ENCODE results near the gene MARK3. TPM values are rescaled to one million over a fixed set of nuclear protein-coding genes. Genes with fewer than 3 reads are reported as not detected.
"Not testable (repeated sequence)": the region's sequence is repeated elsewhere in the genome, so short reads cannot be mapped to it uniquely, and the experiment has no call there.

The MARK3 gene
- total RNA-seq, 2 donors from 2014 or later, result 67.0 to 91.4 TPM

GRCh38 chr14:103507751-103508150 is 122.5 kb downstream of the MARK3 start:
- H3K9me3 Mint-ChIP-seq, result no peaks in the 10 kb centered on the region
- DNase-seq (ENCODE audit: low spot score in 2 of 2) (no peak), ATAC-seq (no peak)
- no peak overlapping the region for H3K27ac Mint-ChIP-seq
- H3K36me3 Mint-ChIP-seq, result peaks cover 0 to 4% of the 10 kb centered on the region in 2 donors

DNA sequence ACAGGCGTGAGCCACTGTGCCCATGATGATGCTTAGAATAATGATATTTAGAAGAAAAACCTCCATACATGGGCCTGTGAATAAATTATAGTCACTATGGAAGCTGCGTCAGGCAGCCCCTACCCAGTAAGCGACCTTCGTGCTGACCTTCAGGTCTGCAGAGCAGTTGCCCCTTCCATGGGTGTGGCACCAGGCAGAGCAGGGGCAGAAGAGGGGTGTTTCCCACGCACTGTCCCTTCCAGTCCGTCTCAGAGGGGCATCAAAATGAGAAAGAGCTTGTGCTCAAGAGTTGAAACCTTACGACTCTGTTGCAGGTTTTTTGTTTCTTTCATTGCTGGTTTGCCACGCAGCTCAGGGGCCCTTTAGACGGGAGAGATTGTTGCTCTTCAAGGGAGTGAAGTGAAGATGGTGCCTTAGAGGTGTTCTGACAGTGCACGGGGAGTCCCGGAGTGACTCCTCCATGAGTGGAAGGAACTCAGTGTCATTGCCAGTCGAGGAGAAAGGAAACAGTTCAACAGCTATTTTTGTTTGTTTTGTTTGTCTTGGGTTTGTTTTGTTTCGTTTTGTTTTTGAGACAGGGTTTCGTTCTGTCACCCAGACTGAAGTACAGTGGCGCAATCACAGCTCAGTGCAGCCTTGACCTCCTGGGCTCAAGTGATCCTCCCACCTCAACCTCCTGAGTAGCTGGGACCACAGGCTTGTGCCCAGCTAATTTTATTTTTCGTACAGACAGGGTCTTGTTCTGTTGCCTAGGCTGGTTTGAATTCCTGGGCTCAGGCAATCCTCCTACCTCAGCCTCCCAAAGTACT is 123.5 kb downstream of the MARK3 start:
- ATAC-seq, result no peak
- H3K9me3 Mint-ChIP-seq, result no peaks in the 10 kb centered on the region
- no peak overlapping the region for H3K27ac Mint-ChIP-seq
- no peaks in the 10 kb centered on the region for H3K36me3 Mint-ChIP-seq
- no peak for DNase-seq (ENCODE audit: low spot score in 2 of 2)

- Mint-ChIP-seq H3K27ac (no peak overlapping the region), H3K36me3 (no peaks in the 10 kb centered on the region), H3K9me3 (no peaks in the 10 kb centered on the region)
- DNase-seq (ENCODE audit: low spot score in 2 of 2) (no peak), ATAC-seq (no peak)
These were observed 124.9 kb downstream of the MARK3 start for GRCh38 chr14:103509864-103510723.

- Mint-ChIP-seq H3K9me3 (no peaks in the 10 kb centered on the region), H3K36me3 (no peaks in the 10 kb centered on the region), H3K27ac (peak overlapping the region; percentile 20 to 44)
- ATAC-seq, result no peak
- DNase-seq (ENCODE audit: low spot score in 2 of 2), result no peak
These were observed 125.8 kb downstream of the MARK3 start for GRCh38 chr14:103510724-103511693.

- H3K9me3 Mint-ChIP-seq, ATAC-seq: not testable (repeated sequence)
These were observed 127.0 kb downstream of the MARK3 start for GRCh38 chr14:103512180-103512579.

GRCh38 chr14:103512701-103513611 is 127.7 kb downstream of the MARK3 start:
- ATAC-seq (peak in 1 of 2 donors; percentile 21), DNase-seq (ENCODE audit: low spot score in 2 of 2) (peak in 1 of 2 donors; percentile 40)
- H3K27ac Mint-ChIP-seq, result peak overlapping the region in 1 of 2 donors; percentile 34
- no peaks in the 10 kb centered on the region for H3K36me3 Mint-ChIP-seq
- H3K9me3 Mint-ChIP-seq, result no peaks in the 10 kb centered on the region

More at GRCh38 chr14:103512180-103512579, 127.0 kb downstream of the MARK3 start:
- not testable (repeated sequence) for DNase-seq (ENCODE audit: low spot score in 2 of 2); H3K36me3 Mint-ChIP-seq
- H3K27ac Mint-ChIP-seq, result peak overlapping the region in 1 of 2 donors; percentile 34

DNA sequence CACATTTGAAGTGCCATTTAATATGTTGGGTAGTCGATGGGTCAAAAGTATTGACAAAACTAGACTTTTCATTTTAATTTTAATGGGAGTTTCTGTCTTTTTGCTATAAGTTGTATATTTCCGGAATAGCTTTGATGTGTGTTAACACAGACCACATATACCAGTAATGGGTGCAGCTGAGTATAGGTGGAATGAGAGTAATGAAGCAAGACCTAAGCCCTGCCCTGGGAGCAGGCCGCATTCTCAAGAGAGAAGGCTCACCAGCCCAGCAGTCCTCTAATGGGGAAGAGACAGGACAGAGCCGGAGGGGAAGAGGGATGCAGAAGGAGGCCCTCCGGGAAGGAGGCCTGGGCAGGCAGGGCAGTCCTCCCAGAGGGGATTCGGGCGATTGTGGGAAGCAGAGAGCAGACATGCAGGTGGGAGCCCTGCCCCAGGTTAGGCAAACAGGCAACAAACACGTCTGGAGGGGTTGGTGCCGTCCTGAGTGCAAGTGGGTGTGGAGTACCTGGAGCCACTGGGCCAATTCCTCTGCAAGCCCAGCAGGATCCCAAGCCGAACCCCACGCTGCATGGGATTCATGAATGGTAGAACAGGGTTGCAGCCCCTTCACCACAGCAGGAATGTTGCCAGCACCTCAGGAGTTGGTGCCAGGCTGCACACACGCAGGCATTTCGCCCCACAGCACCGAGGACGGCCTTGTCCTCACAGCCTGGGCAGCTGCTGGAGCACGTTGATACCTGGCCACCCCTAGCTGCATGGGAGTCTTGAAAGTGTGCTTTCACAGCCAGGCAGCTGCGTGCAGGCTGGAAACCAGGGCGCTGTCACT is 129.6 kb downstream of the MARK3 start:
- Mint-ChIP-seq H3K36me3 (no peaks in the 10 kb centered on the region), H3K9me3 (no peaks in the 10 kb centered on the region), H3K27ac (no peak overlapping the region)
- DNase-seq (ENCODE audit: low spot score in 2 of 2), result peak in 1 of 2 donors; percentile 21
- ATAC-seq, result no peak

- no peak overlapping the region for H3K27ac Mint-ChIP-seq
These were observed 131.4 kb downstream of the MARK3 start for GRCh38 chr14:103516426-103517173.

GRCh38 chr14:103517174-103517566 is 132.0 kb downstream of the MARK3 start:
- Mint-ChIP-seq H3K27ac (no peak overlapping the region), H3K36me3 (no peaks in the 10 kb centered on the region), H3K9me3 (no peaks in the 10 kb centered on the region)
- ATAC-seq (no peak), DNase-seq (ENCODE audit: low spot score in 2 of 2) (no peak)

More at GRCh38 chr14:103516426-103517173, 131.4 kb downstream of the MARK3 start:
- Mint-ChIP-seq H3K9me3 (no peaks in the 10 kb centered on the region), H3K36me3 (no peaks in the 10 kb centered on the region)
- DNase-seq (ENCODE audit: low spot score in 2 of 2) (no peak), ATAC-seq (no peak)

- DNase-seq (ENCODE audit: low spot score in 2 of 2), result no peak
- Mint-ChIP-seq H3K9me3 (no peaks in the 10 kb centered on the region), H3K36me3 (no peaks in the 10 kb centered on the region), H3K27ac (no peak overlapping the region)
- ATAC-seq, result no peak
These were observed 132.7 kb downstream of the MARK3 start for GRCh38 chr14:103517721-103518421.

DNA sequence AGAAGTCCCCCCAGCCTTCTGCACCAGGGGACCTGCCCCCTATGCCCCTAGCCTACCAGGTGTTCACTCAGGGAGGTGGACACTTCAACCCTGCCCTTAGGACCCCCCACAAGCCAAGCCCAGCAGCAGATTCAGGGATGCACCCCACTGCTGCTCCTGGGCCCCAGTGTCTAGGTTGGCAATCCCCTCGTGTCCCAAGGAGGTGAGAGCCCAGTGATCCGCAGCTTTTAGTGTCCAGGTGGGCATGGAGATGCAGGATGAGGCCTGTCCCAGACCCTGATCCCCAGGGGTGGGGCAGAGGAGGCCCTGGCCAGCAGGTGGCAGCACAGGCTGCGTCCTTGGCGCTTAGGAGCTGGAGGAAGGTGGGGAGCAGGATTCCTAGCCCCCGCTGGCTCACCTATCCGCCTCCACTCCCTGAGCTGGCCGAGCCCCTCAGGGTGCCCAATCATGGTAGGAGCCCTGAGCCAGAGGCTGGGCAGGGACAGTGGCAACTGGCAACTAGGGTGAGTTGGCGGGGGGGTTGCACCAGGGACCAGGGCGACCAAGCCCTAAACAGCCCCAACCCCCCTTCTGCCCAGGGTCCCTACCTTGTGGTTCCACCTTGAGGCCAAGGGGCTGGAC is 133.3 kb downstream of the MARK3 start:
- DNase-seq (ENCODE audit: low spot score in 2 of 2), result peak in 1 of 2 donors; percentile 77
- H3K36me3 Mint-ChIP-seq, result no peaks in the 10 kb centered on the region
- H3K27ac Mint-ChIP-seq, result peak overlapping the region in 1 of 2 donors; percentile 83
- H3K9me3 Mint-ChIP-seq, result no peaks in the 10 kb centered on the region
- ATAC-seq, result peak; percentile 53

GRCh38 chr14:103519043-103519836 is 134.0 kb downstream of the MARK3 start:
- no peak for DNase-seq (ENCODE audit: low spot score in 2 of 2)
- H3K9me3 Mint-ChIP-seq, result no peaks in the 10 kb centered on the region
- peak overlapping the region; percentile 25 to 83 for H3K27ac Mint-ChIP-seq
- no peak for ATAC-seq
- no peaks in the 10 kb centered on the region for H3K36me3 Mint-ChIP-seq

- ATAC-seq (no peak), DNase-seq (ENCODE audit: low spot score in 2 of 2) (no peak)
- Mint-ChIP-seq H3K9me3 (no peaks in the 10 kb centered on the region), H3K36me3 (no peaks in the 10 kb centered on the region), H3K27ac (peak overlapping the region in 1 of 2 donors; percentile 44)
These were observed 134.6 kb downstream of the MARK3 start for GRCh38 chr14:103519837-103520212.
